ENCODE measurements around the gene EPOP.
"Not testable (repeated sequence)": the region's sequence is repeated elsewhere in the genome, so short reads cannot be mapped to it uniquely, and the experiment has no call there.

EPOP gene

DNA sequence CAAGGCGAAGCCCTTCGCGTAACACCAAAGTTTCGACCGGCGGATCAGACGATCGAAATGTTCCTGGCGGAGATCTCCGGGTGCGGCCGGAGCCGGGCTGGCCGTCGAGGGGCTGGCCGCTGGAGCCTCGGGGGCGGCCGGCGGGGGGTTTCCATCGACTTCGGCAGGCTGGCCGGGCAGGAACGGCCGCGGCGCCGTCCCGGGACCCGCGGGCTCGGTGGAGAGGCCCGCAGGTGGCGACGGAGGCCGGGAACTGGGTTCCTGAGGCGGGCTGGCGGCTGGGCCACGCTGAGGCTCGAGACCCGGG lies 1.1 kb downstream of the EPOP start:
- DNase-seq: no peak

DNA sequence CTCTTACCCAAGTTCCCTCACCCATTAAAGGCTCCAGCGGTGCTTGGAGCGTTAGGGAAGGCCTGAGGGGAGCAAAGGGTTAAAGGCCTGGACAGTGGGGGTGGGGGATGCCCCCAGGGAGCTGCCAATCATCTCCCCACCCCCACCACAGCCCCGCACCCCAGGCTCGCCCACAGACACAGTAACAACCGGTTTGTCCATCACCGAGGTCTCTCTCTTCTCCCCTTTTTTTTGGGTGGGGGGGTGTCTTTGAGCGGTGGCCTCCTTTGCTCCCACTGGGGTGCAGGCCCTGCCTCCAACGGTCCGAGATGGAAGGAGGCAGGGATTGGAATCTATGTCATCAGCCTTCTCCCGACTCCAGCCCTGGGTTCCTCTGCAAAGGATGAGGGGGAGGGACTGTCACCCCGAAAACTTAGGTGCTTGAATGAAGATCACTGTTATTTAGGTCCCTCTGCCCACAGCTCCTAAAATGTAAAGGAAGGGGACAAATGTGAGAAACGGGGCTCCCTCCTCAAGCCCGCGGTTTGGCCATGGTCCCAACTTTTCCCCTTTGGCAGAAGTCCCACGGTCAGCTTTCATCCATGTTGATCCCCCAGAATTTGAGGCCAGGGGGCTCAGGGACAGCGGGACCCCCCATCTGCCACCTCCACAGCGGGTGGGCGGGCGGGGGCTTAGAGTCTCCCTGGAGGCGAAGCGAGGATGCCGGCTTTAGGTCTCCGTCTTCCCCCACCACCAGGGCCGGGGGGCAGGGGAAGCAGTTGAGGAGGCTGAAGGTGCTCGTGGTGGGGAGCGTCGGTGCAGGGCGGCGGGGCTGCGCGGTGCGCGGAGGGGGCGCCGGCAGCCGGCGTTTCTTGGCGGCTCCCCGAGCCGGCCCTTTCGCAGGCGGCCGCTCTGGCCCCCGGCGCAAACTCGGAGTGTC lies 1.7 kb downstream of the EPOP start:
- no peak for DNase-seq

DNA sequence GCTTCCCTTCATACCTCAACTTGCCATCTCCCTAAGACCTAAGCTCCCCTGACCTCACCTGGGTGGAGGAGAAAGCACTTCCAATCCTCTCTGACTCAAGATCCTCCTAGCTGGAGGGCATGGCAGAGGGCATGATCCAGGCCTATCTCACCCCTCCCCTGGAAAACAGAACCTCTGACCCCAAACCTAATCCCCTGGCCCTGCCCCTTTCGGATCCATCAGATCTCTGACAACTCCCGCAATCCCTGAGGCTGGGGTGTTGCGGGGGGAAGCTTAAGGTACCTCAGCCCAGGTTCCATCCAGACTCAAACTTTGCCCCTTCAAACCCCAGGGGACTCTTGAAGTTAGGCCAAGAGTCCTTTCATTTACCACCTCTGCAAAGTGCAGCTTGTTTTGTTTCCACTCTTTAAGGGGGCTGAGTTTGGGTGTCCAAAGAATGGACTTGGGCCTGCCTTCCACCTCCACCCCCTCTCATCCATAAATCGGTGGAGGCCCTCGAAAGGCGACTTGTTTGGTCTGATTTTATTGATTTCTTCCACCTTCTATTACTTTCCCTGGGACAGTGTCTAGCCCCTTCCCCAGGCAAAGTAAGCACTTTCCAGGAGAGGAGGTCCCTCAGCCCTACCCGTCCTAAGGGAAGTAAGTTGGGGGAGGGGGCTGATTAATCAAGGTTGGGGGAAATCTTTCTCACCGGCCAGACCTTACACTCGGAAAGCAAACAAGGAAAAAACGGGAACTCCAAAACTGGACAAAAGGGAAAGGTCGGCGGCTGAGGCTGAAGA lies 2.6 kb downstream of the EPOP start:
- no peak for DNase-seq

DNA sequence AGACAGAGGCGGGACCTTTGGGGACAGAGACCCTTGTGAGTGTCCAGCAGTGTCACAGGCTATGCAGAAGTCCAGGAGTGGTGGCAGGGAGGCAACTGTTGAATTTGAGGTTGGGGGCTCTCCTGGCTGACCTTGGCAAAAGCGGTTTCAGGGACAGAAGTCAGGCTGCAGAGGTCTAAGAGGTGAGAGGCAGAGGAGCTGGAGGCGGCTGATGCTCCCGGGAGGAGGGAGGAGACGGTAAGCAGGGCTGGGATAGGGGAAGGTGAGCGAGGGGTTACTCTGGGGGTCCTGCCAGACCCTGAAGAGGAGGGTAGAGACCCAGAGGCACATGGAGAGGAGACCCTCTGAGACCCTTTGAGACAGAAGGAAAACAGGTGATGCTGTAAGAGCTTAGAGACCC lies 5.2 kb downstream of the EPOP start:
- no peak for DNase-seq

DNA sequence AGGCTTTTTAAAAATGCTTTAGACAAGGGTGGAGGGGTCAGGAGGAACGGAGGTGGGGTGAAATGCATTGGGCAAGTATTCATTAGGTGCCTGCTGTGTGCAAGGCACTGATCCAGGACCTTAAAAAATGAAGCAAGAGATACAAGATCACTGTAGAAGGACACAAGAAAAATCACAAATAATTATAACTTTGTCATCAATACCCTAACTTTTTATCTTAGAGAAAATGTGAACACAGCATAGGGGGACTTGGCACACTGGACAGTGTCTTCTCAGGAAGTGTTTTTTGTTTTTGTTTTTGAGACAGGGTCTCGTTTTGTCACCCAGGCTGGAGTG lies 7.0 kb downstream of the EPOP start:
- no peak for DNase-seq

DNA sequence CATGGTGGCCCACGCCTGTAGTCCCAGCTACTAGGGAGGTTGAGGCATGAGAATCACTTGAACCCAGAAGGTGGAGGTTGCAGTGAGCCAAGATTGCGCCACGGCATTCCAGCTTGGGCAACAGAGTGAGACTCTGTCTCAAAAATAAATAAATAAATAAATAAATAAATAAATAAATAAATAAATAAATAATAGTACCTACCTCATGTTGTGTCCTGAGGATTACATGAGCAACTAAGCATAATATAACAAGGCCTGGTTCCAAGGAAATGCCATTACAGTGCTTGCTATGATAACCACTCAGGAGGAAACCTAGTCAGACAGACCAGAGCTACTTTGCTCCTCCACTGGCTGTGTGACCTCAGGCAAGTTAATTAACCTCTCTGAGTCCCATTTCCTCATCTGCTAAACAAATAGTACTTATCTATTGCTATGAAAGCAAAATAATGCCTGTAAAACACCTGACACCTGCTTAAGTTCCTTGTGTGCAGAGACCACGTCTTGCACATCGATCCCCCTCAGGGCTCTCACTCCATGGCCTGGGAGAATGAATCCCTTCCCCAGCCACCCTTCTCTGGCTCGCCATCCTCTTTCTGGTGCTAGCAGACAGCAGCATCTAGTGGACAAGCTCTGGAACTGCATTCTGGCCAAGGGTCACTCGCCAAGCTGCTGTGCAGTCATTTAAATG lies 7.5 kb downstream of the EPOP start:
- DNase-seq: peak in 1 of 2 experiments; percentile 40

DNA sequence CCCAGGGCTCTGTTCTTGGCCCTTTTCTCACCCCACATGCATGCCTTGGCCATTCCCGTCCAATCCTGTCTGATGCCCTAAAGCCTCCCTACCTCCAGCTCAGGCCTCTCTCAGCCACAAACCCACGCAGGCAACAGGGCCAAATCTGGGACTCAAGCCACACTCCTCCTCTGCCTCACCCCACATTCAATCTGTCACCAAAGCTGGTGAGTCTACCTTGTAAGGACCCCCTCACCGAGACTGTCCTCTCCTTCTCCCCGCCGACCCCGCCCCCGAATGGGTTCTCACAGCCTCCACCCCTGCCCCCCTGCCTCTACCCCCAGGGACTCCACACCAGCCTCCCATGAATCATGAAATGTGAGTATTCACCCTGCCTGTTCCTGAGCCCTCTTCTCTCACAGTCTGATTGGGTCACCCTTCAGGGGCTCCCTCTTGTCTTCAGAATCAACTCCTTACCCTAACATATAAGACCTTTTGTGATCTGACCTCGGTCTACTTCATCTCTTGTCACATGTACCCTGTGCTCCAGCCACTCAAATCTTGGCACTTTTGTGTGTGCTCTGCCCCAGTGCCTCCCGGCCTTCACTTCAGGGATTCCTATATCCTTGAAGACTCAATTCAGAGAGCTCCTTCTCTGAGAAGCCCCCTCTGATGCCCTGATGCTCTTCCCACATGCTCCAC lies 10.7 kb downstream of the EPOP start:
- DNase-seq: no peak

DNA sequence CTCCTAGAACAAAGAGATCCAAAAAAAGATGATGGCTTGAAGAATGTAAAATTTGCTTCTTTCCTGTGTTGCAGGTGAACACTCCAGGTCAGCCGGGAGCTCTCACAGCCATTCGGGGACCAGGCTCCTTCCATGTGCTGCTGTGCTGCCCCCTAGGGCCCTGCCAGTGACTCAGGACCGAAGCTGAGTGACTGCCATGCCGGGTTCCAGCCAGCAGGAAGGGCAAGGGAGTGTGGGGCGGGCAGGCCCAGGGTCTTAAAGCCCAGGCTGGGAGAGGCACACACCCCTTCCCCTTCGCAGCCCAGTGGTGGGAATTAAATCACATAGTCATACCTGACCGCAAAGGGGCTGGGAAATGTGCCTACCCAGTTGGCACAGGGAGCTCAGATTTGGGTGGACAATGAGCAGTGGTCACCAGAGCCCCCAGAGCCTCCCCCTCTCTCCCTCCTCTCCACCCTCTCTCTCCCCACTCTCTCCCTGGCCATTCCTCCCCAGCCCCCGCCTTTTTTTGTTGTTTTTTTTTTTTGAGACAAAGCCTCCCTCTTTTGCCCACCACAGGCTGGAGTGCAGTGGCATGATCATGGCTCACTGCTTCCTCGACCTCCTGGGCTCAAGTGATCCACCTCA lies 11.5 kb downstream of the EPOP start:
- peak in 1 of 2 experiments; percentile 28 for DNase-seq

DNA sequence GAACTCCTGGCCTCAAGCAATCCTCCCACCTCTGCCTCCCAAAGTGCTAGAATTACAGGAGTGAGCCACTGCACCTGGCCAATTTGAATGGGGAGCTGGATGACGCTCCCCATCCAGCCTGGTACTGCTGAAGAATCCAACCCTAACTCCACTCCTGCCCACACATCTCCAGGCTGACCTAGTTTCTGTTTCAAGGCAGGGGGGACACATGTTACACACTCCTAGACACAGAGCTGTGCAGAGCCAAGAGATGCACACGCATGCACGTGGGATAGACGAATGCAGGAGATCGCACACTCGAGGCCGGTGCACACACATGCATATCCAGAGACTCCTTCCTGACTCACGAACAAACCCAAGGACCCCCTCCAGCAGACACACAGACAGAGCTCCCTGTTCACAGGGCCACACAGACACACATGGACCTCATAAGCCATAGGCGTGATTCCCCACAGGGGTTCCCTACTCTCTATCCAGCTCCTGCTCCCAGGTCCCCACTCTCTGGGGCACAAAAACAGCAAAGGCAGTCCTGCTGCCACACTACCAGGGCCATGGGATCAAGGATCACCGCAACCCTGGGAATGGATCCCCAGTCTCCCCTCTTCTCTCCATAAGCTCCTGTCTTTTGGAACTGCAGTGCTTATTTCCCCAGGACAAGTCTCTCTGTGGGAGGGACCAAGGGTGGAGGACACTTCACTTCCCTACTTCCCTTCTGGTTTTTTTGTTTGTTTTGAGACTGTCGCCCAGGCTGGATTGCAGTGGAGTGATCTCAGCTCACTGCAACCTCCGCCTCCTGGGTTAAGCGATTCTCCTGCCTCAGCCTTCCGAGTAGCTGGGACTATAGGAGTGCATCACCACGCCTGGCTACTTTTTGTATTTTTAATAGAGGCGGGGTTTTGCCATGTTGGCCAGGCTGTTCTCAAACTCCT lies 14.4 kb downstream of the EPOP start:
- DNase-seq: no peak

DNA sequence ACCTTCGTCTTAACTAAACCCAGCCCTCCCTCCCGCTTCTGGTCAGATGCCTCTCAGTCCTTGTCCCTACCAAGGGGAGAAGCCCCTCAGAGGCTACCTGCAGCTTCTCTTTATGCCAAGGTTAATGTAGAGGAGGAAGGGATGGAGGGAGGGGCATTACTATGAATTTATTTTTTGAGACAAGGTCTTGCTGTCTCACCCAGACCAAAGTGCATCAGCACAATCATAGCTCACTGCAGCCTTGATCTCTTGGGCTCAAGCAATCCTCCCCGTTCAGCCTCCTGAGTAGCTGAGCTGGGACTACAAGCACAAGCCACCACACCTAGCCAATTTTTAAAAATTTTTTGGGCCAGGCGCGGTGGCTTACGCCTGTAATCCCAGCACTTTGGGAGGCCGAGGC lies 15.3 kb downstream of the EPOP start:
- DNase-seq: no peak

DNA sequence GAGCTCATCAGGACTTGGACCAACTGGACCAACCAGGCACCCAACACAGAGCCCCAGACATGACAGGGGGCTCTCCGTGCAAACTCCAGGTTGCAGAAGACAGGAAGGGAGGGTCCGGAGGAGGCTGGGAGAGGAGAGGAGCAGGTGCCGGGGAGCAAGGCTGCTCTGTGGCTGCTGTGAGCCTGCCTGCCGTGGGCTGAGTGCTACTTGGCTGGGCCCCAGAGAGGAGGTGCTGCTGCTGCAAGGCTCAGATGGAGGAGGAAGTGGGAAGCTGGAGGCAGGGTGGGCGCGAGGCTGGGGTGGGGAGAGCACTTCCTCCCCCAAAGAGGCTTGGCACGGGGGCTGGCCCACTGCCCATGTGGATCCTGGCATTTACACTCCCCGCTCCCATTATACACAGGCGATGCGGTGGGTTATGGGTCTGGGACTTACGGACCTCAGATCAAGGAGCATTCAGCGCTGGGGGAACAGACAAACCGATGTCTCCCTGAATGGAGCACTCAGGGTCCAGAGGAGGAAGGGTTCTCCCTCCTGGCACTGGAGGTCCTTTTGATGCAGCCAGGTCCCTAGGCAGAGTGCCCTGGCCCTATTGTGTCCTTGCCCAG lies 15.9 kb downstream of the EPOP start:
- no peak for DNase-seq

DNA sequence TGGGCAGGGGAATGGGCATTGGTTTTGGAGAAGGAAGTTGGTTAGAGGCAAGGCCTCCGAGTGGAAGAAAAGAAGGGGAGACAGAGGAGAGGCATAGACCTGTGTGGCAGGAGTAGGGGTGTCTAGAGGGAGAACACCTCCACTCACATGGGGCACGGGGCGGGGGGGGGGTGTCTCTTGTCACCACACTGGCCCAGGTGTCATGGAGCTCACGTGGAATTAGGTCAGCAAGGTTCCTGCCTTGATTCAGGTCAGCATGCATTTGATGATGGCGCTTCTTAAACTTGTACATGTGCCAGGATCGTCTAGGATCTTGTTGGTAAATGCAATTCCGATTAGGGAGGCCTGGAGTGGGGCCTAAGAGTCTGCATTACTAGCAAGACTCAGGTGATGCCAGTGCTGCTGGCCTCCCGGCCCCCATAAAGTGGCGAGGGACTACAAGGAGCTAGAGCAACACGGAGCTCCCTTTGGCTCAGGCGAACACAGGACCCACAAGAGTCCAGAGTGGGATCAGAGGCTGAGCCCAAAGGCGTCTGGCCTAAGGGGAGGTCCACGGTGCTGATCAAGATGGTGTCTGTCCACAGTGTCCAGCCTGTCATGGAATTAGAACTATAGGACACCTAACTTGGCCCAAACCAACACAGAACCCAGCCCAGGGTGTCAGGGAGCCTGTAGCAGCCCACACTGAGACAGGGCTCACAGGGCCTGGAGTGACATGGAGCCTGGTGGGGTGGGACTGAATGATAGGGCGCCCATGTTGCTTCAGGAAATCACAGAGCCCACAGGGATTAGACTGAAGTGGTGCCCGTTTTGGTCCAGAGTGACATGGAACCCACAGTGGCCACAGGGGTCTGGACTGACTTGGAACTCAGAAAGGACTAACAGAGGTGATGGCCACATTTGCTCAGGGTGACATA lies 16.7 kb downstream of the EPOP start:
- no peak for DNase-seq

DNA sequence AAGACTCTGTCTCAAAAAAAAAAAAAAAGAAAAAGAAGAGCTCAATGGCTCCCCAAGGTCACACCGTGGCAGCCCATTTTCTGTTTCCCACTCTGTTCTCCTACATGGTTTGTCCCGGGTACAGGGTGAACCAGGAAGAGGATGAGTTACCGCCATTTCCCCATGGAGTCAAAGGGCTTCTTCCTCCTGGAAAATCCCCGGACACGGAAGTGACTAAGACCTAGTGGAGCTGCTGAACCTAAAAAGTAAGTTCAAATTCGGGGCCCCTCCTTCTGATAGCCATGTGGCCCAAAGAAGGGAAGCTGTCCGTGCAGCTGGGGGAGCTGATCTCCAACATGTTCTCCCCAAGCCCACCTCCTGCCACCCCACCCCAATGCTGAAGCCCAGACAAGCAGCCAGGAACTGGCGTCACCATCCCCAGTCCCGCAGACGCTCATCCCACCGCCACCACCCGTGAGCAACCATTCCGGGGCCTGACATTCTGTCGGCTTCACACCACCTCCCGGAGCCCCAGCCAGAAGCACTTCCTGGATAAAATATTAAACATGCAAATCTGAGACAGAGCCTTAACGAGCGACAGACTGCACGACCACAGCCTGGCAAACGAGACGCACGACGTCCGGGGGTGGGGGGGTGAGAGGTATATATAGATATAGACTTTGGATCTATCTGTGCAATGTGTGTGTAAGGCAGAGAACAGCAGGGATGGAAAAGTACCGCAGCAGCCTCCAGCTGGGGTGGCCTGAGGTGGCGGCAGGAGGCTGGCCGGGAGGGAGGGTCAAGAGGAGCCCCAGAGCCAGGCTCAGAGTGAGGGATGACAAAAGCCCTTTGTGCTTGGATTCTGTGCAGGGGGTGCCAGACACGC lies 17.6 kb downstream of the EPOP start:
- DNase-seq: no peak

DNA sequence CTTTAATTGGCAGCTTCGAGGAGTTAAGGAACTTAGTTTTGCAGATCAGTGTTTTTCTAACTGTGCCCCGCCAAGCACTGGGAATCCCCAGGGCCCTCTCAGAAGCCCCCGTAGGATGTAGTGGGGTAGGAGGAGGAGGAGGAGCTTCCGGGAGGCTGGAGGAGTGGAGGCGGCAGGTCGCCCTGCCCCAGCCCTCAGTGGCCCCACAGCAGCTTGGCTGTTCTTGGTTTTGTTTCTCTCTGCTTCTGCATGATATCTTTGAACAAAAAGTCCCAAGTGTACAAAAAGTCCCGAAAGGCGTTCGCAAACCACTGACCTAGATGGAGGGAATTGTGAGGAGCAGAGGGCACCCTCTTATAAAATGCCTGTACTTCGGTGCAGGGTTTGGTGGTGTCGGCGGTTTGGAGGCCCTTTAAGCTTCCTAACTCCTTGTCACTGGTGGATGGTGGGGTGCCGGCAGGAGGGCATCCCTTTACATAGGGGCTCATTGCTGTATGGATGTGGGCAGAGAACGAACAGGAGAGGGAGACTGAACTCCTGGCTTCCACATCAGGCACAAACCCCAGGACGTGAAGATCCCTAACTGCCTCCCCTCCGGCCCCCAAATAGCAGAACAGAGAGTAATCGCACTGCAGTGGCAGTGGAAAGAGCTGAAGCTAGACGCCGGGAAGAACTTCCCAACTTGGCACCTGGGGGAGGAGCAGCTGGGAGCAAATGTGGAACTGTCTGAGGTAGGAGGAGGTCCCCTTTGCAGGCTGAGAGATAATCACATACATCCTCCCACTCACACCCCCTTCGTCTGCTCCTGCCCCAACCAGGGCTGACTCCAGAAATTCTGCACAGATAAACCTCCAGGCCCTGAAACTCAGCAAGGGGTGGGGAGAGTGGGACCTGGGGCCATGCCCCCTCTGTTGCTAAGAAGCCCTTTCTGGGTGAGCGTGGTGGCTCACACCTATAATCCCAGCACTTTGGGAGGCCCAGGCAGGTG lies 20.1 kb downstream of the EPOP start:
- no peak for DNase-seq

DNA sequence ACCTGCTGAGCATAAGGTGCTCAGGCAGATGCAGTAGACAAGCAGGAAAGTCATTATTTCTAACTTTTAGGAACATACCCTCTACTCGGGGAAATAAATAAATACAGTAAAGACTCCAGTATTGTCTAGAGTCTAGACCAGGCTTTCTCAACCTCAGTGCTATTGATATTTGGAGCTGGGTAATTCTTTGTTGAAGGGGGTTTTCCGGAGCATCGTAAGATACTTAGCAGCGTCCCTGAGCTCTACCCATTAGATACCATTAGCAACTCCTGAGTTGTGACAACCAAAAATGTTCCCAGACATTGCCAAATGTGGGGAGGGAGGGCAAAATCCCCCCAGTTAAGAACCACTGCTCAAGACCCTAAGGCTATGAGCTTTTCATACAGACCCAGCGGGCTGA lies 21.1 kb downstream of the EPOP start:
- no peak for DNase-seq

DNA sequence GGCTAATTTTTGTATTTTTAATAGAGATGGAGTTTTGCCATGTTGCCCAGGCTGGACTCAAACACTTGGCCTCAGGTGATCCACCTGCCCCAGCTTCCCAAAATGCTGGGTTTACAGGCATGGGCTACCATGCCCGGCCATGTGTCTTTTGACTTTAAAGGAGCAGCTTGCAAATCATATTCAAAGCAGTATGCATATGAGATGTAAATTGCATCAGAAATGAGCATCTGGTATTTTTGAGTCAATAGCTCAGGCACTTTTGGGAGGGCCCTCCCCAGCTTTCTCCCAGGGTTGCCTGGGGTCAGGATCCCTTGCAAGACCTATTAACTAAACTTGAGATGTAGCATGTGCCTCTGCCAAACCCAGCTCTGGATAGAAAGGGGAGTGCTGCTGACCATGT lies 21.5 kb downstream of the EPOP start:
- DNase-seq: no peak

DNA sequence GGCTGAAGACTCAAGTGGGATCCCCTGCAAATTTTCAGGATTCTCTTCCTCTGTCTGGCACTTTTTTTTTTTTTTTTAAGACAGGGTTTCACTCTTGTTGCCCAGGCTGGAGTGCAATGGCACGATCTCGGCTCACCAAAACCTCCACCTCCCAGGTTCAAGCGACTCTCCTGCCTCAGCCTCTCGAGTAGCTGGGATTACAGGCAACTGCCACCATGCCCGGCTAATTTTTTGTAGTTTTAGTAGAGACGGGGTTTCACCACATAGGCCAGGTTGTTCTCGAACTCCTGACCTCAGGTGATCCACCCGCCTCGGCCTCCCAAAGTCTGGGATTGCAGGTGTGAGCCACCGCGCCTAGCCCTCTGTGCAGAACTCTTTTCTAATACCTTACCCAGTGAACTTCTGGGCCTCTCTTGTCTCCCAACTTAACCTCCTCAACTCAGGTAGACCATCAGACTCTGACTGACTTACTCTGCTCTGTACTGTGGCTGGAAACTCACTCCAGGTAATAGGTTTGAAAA lies 24.0 kb downstream of the EPOP start:
- not testable (repeated sequence) for DNase-seq

DNA sequence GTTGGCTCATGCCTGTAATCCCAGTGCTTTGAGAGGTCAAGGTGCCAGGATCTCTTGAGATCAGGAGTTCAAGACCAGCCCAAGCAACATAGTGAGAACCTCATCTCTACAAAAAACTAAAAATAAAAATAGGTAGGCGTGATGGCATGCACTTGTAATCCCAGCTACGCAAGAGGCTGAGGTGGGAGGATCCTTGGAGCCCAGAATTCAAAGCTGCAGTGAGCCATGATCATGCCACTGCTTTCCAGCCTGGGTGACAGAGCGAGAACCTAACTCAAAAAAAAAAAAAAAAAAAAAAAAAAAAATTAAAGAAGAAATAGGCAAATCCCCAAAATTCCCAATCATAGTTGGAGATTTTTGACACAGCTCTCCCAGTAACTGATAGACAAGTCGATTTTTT lies 36.8 kb downstream of the EPOP start:
- DNase-seq: no peak
